Omental fat pad (tissue), 4 donors: ENCODE results near the gene CFAP46. TPM values are rescaled to one million over a fixed set of nuclear protein-coding genes. Genes with fewer than 3 reads are reported as not detected.
A peak's percentile ranks its signal among the peaks of the same experiment; 100 is the strongest.

Experiments
- ATAC-seq: fragments of 150-250 bp; one replicate; pipeline ENCODE4 v1.9.1; 2016; ENCODE audit warnings: mild to moderate bottlenecking, moderate library complexity; ENCODE audit not compliant: low FRiP score
- DNase-seq: peaks from one replicate; pipeline ENCODE4 v3.0.0-alpha.2; 2019; ENCODE audit warnings: low spot score
- total RNA-seq, 4 donors: library from RNA; depleted of rRNA; stranded (reverse); fragments of >200 nt; gene quantifications; one replicate each; pipeline ENCODE4 v1.1.0, GENCODE V29; 2016
- TF ChIP-seq, protein P1 (sequence below), 3 donors: fragments of 450-650 bp; IDR thresholded peaks; one replicate each; pipeline ENCODE4 v1.5.1; 2016 to 2017; ENCODE audit warnings: antibody characterized with exemption in 3 of 3, mild to moderate bottlenecking in 3 of 3, moderate library complexity in 2 of 3

The CFAP46 gene
- total RNA-seq, 4 donors from 2014 or later, result 0.24 to 0.37 TPM; not detected in 2

DNA sequence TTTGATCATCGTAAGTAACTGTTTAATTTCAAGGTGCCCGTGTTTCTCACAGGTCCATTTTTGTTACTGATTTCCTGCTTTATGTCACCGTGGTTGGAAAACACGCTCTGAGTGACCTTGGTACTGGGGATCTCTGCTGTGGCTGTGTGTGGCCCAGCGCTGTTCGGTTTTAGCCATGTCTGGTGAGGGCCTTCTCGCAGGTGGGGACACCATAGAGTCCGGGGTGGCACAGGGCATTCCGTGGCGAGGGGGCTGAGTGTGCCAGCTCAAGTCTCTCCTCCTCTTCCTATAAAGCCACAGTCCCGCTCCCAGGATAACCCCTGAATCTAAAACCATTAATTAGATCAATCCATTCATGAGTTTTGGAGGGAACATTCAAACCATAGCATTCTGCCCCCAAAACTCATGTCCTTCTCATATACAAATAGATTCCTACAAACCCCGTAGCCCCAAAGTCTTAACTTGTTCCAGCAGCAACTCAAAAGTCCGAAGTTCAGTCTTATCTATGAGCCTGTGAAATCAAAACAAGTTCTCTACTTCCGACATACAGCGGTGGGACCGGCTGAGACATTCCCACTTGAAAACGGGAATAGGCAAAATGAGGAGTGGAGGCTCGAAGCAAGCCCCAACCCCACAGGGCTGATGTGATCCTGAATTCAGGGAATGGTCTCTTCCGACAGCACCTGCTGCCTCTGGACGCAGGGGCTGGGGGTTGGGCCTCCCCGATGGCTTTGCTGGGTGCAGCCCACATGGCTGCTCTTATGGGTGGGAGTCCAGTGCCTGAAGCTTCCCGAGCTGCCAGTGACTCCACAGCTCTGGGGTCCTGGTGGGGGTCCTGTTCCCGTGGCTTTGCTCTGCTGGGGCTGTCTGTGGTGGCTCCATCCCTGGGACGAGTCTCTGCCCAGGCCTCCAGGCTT, 101.4 kb downstream of the CFAP46 start:
- ATAC-seq (no peak), DNase-seq (no peak)
- TF ChIP-seq, protein P1, sequence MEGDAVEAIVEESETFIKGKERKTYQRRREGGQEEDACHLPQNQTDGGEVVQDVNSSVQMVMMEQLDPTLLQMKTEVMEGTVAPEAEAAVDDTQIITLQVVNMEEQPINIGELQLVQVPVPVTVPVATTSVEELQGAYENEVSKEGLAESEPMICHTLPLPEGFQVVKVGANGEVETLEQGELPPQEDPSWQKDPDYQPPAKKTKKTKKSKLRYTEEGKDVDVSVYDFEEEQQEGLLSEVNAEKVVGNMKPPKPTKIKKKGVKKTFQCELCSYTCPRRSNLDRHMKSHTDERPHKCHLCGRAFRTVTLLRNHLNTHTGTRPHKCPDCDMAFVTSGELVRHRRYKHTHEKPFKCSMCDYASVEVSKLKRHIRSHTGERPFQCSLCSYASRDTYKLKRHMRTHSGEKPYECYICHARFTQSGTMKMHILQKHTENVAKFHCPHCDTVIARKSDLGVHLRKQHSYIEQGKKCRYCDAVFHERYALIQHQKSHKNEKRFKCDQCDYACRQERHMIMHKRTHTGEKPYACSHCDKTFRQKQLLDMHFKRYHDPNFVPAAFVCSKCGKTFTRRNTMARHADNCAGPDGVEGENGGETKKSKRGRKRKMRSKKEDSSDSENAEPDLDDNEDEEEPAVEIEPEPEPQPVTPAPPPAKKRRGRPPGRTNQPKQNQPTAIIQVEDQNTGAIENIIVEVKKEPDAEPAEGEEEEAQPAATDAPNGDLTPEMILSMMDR (IDR thresholded peaks at IDR 0.05), result no peak

DNA sequence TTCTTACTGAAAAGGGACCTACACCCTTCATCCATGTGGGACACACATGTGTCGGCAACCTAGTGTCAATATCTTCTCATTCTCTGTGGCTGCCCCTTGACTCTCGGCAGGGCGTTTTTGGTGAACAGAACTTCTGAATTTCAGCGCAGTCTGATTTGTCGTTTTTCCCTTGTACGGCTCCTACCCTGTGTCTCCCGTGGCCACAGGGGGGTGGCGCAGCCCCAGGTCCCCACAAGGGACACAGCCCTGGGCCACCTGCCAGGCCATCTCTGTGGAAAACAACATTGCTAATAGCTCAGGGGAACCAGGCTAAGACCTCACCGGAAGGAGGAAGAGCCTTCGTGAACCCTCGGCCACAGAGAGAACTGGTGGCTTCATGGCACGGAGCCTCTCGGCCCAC, 103.3 kb downstream of the CFAP46 start:
- DNase-seq, result no peak
- ATAC-seq, result no peak
- TF ChIP-seq, protein P1 (IDR thresholded peaks at IDR 0.05), result no peak

DNA sequence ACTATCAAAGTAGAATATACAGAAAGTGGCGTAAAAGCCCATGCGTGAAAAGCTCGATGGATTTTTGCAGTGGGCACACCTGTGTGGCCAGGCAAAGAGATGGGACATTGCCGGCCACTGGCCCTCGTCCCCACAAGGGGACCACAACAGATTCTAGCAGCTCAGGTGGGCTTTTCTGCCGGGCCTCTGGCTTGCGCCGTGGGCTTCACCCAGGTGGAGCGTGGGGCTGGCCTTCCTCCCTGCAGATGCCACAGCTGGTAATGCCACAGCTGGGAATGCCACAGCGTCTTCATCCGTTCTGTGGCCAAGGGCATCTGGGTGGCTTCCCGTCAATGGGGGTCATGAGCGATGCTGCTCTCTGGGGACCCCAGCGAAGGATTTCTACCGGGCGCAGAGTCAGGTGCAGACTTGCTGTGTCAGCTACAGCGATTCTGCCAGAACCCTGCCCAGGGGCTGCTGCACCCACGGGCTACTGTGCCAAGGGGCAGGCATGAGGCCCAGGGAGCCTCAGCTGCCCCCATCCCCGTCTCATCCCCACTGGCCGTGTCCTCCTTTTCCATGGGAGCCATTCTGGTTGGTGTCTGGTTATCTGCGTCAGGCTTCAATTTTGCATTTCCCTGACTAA, 103.9 kb downstream of the CFAP46 start:
- ATAC-seq (no peak), DNase-seq (no peak)
- TF ChIP-seq, protein P1 (IDR thresholded peaks at IDR 0.05), result no peak

DNA sequence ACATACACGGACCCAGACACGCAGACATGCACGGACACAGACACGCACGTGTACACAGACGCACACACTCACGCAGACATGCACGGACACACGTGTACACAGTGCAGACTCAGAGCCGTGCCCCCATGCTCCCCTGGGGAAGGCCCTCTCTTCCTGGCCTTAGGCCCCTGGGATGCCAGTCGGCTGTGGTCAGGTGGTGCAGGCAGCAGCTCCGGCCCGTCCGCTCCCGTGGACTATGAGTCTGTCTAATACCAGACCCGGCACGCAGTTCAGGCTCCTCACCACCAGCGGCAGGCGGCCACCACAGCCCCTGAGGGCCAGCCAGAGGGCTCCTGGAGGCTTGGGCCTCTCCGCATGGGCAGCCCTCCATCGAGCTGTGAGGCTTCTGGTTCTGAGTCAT, 104.5 kb downstream of the CFAP46 start:
- no peak for DNase-seq
- TF ChIP-seq, protein P1 (IDR thresholded peaks at IDR 0.05), result no peak
- ATAC-seq, result no peak

DNA sequence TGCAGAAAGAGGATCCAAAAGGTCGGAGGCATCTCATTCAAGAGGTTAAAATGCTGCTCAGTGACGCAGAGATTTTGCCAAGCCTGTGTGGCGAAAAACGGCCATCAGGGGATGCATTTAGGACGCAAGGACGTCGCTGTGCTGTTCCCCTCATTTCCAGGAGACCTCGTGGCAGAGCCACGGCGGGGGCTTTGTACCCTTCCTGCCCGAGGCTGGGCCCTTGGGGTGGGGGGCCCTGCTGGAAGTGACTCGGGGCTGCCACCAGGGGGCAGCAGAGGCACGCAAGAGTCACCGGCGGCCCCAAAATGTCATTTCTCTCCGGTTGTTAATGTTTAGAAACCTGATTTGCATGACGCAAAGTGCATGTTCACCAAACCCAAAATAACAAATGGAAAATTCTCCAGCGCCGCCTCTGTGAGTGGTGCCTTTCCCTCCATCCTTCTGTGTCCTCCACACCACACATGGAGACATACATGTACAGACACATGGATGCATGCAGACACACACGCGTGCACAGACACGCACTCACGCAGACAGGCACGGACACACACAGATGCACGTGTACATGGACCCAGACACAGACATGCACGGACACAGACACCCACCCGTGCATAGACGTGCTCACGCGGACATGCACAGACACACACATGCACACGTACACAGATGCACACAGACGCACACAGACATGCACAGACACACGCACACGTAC, 105.4 kb downstream of the CFAP46 start:
- no peak for DNase-seq

DNA sequence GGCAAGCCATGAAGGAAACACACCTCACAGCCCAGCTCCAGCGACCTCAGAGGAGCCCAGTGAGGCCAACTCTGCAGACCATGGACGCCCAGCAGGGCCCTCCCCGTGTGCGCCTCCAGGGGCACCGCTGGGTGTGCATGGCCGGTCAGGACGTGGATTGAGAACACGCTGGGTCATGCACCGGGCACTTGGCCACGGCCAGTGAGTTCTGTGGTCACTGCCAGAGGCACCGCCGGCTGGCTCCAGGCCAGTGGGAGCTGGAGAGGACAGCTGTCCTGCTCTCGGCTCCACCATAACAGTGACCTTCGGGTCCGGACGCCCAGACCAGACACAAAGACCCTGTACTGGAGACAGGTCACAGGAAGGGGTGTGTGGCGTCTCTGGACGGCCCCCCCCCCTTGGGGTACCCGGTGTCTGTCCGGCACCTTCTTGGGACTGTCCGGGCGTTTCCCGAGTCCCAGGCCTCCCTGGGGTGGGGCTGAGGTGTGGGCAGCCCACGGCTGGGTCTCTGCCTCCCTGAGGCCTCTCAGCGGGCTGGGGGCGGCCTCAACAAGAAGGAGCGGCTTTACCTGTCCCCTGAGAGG, 106.0 kb downstream of the CFAP46 start:
- no peak for ATAC-seq
- no peak for DNase-seq

More for the DNA sequence above, 105.4 kb downstream of the CFAP46 start:
- ATAC-seq, result no peak
- TF ChIP-seq, protein P1 (IDR thresholded peaks at IDR 0.05), result peak in 2 of 3 donors; percentile 40 to 49

More for the DNA sequence above, 106.0 kb downstream of the CFAP46 start:
- TF ChIP-seq, protein P1 (IDR thresholded peaks at IDR 0.05), result no peak
